AG09309 (cell line): ENCODE data around the gene ATRIP.
A peak's percentile ranks its signal among the peaks of the same experiment; 100 is the strongest.
"Not testable (repeated sequence)": the region's sequence is repeated elsewhere in the genome, so short reads cannot be mapped to it uniquely, and the experiment has no call there.

Source experiments
- DNase-seq: peaks from one replicate; pipeline ENCODE4 v3.0.0-alpha.2; 2010; ENCODE audit warnings: low read depth
- H3K4me3 ChIP-seq: 2 replicates; pipeline ENCODE4 v1.5.1; 2011; ENCODE audit warnings: mild to moderate bottlenecking, low read depth, low read length, moderate library complexity; ENCODE audit not compliant: control insufficient read depth
- TF ChIP-seq, protein P1 (sequence below): IDR thresholded peaks from 2 replicates; pipeline ENCODE4 v1.5.1; 2011; ENCODE audit warnings: mild to moderate bottlenecking, low read depth, low read length, inconsistent platforms; ENCODE audit not compliant: insufficient read depth, control insufficient read depth; ENCODE audit errors: missing control alignments

Gene ATRIP

GRCh38 chr3:48459773-48460516, 13.4 kb downstream of the ATRIP start:
- TF ChIP-seq, protein P1, sequence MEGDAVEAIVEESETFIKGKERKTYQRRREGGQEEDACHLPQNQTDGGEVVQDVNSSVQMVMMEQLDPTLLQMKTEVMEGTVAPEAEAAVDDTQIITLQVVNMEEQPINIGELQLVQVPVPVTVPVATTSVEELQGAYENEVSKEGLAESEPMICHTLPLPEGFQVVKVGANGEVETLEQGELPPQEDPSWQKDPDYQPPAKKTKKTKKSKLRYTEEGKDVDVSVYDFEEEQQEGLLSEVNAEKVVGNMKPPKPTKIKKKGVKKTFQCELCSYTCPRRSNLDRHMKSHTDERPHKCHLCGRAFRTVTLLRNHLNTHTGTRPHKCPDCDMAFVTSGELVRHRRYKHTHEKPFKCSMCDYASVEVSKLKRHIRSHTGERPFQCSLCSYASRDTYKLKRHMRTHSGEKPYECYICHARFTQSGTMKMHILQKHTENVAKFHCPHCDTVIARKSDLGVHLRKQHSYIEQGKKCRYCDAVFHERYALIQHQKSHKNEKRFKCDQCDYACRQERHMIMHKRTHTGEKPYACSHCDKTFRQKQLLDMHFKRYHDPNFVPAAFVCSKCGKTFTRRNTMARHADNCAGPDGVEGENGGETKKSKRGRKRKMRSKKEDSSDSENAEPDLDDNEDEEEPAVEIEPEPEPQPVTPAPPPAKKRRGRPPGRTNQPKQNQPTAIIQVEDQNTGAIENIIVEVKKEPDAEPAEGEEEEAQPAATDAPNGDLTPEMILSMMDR, result no peak
- no peak overlapping the region for H3K4me3 ChIP-seq
- DNase-seq, result no peak

- TF ChIP-seq, protein P1, result no peak
- no peak overlapping the region for H3K4me3 ChIP-seq
- no peak for DNase-seq
These were observed 14.0 kb downstream of the ATRIP start for GRCh38 chr3:48460517-48460902.

- not testable (repeated sequence) for DNase-seq, H3K4me3 ChIP-seq
These were observed 15.2 kb downstream of the ATRIP start for GRCh38 chr3:48461767-48462166.

DNA sequence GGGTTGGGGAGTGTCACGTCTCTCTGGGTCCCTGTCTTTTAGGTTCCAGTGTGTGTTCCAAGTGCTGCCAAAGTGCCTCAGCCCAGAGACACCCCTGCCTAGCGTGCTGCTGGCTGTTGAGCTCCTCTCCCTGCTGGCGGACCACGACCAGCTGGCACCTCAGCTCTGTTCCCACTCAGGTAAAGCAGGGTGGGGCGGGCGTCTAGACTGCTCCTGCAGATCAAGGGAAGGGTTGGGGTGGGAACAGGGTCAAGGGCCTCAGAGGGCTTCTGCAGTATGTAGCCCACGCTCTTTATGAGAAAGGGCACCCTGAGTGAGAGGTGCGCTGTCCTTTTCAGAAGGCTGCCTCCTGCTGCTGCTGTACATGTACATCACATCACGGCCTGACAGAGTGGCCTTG, 17.2 kb downstream of the ATRIP start:
- no peak overlapping the region for H3K4me3 ChIP-seq
- TF ChIP-seq, protein P1, result no peak
- DNase-seq, result no peak

DNA sequence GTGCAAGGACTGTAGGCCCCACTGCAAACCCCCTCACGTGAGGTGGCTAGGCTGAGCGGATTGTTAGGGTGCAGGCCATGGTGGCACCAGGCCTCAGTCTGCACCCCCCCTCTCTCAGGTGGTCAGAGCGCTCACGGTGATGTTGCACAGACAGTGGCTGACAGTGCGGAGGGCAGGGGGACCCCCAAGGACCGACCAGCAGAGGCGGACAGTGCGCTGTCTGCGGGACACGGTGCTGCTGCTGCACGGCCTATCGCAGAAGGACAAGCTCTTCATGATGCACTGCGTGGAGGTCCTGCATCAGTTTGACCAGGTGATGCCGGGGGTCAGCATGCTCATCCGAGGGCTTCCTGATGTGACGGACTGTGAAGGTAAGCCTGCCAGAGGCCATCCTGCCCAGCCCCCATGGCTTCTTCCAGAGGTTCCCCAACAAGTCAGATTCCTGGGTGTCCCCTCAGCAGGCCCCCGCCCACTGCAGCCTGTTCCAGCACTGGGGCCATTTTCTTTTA, 18.2 kb downstream of the ATRIP start:
- H3K4me3 ChIP-seq, result no peak overlapping the region
- DNase-seq, result no peak
- TF ChIP-seq, protein P1, result no peak

DNA sequence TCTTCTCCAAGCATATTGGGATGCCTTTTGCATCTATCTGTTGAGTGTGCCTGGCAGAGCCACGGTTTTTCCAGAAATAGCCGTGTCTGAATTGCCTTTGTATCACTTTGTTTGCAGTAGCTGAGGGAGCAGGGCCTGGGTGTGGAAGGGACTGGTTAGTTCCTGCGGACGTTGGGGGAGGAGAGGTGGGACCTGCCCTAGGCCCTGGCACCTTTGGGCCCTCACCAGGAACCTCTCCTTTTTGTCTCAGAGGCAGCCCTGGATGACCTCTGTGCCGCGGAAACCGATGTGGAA, 18.6 kb downstream of the ATRIP start:
- TF ChIP-seq, protein P1, result no peak
- no peak overlapping the region for H3K4me3 ChIP-seq
- no peak for DNase-seq

DNA sequence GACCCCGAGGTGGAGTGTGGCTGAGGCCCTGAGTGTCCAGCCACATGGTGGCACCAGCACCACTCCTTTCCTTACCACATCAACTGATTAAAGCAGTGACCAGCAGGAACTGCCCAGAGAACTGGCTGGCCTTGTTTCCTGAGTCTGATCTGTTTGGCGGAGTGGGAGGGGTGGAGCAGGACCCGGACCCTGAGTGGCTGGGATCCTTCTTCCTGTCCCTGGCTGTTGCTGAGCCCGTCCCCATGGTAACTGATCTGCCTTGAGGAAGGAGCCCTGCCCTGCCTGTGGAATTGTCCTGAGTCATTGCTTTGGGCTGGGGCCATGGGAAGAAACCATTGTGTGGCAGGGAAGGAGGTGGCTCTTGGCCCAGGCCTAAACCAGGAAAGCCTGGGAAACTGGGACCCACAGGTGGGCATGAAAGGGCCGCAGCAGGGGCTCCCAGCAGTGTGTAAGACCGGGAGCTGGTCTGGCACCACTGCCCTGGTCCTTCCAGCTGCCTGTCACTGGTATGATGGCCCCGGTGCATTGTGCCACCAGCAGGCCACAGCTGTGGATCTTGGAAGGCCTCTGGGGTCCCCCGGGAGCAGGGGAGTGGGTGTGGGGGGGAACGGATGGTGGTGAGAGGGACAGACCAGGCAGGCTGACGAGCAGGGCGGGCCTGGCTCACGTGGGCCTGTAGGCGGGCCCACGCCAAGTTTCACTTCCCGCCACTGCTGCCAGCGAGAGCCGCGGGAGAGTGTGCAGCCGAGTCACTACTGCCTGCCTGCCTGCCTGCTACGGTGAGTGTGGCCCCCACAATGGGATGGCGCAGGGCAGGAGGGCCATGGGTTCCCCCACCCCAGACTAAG, 19.2 kb downstream of the ATRIP start:
- H3K4me3 ChIP-seq, result peak overlapping the region; percentile 46
- DNase-seq, result peak; percentile 100
- TF ChIP-seq, protein P1, result peak; percentile 76
